H9 (cell line): ENCODE results near the gene RPRD1A. TPM values are rescaled to one million over a fixed set of nuclear protein-coding genes. Genes with fewer than 3 reads are reported as not detected.
A peak's percentile ranks its signal among the peaks of the same experiment; 100 is the strongest.

Experiments used
- DNase-seq: peaks from one replicate; pipeline ENCODE4 v3.0.0-alpha.2; 2017
- H2AFZ ChIP-seq: one replicate; pipeline ENCODE4 v1.6.1; 2013; ENCODE audit warnings: mild to moderate bottlenecking, low read length, control low read depth, moderate library complexity
- H2AK5ac ChIP-seq: 2 replicates; pipeline ENCODE4 v1.6.1; 2013; ENCODE audit warnings: low read length, control low read depth, mixed read lengths; ENCODE audit not compliant: insufficient read length
- H2BK120ac ChIP-seq: one replicate; pipeline ENCODE4 v1.6.1; 2013; ENCODE audit warnings: low read depth, mild to moderate bottlenecking, low read length, control low read depth, inconsistent platforms; ENCODE audit not compliant: poor library complexity, severe bottlenecking
- H2BK12ac ChIP-seq: 2 replicates; pipeline ENCODE4 v1.6.1; 2013; ENCODE audit warnings: low read length, control low read depth, mixed read lengths, low read depth; ENCODE audit not compliant: insufficient read length
- H2BK15ac ChIP-seq: 2 replicates; pipeline ENCODE4 v1.6.1; 2013; ENCODE audit warnings: low read depth, low read length, control low read depth
- H2BK20ac ChIP-seq: one replicate; pipeline ENCODE4 v1.6.1; 2013; ENCODE audit warnings: low read depth, mild to moderate bottlenecking, low read length, control low read depth, inconsistent platforms; ENCODE audit not compliant: poor library complexity, severe bottlenecking
- H2BK5ac ChIP-seq: 2 replicates; pipeline ENCODE4 v1.6.1; 2013; ENCODE audit warnings: low read length, control low read depth, mixed read lengths; ENCODE audit not compliant: insufficient read length
- H3K14ac ChIP-seq: 2 replicates; pipeline ENCODE4 v1.6.1; 2013; ENCODE audit warnings: low read length, control low read depth; ENCODE audit not compliant: insufficient read depth
- H3K18ac ChIP-seq: 2 replicates; pipeline ENCODE4 v1.6.1; 2013; ENCODE audit warnings: low read depth, mild to moderate bottlenecking, mixed read lengths, low read length, control low read depth; ENCODE audit not compliant: insufficient read length
- H3K23ac ChIP-seq: 2 replicates; pipeline ENCODE4 v1.6.1; 2013; ENCODE audit warnings: low read length, control low read depth, mixed read lengths, low read depth; ENCODE audit not compliant: insufficient read length
- H3K23me2 ChIP-seq: 2 replicates; pipeline ENCODE4 v1.6.1; 2013; ENCODE audit warnings: low read depth, mild to moderate bottlenecking, mixed read lengths, low read length, control low read depth; ENCODE audit not compliant: insufficient read length, poor library complexity, severe bottlenecking
- H3K27ac ChIP-seq: 2 replicates; pipeline ENCODE4 v1.5.1; 2013; ENCODE audit warnings: low read length, control low read depth, mixed read lengths, low read depth; ENCODE audit not compliant: insufficient read length
- H3K27me3 ChIP-seq: 2 replicates; pipeline ENCODE4 v1.6.1; 2013; ENCODE audit warnings: low read length, control low read depth, inconsistent platforms; ENCODE audit not compliant: insufficient read depth
- H3K4ac ChIP-seq: 2 replicates; pipeline ENCODE4 v1.6.1; 2013; ENCODE audit warnings: low read depth, mild to moderate bottlenecking, control low read depth, inconsistent platforms, low read length, moderate library complexity
- H3K4me1 ChIP-seq: 2 replicates; pipeline ENCODE4 v1.6.1; 2013; ENCODE audit warnings: low read length, control low read depth, inconsistent platforms; ENCODE audit not compliant: insufficient read depth
- H3K4me2 ChIP-seq: 2 replicates; pipeline ENCODE4 v1.6.1; 2013; ENCODE audit warnings: low read length, control low read depth, mixed read lengths; ENCODE audit not compliant: insufficient read length, insufficient read depth
- H3K56ac ChIP-seq: 2 replicates; pipeline ENCODE4 v1.6.1; 2013; ENCODE audit warnings: low read depth, mild to moderate bottlenecking, mixed read lengths, low read length, control low read depth; ENCODE audit not compliant: insufficient read length
- H3K79me1 ChIP-seq: 2 replicates; pipeline ENCODE4 v1.6.1; 2013; ENCODE audit warnings: low read depth, mild to moderate bottlenecking, moderate library complexity, low read length, control low read depth, inconsistent platforms; ENCODE audit not compliant: insufficient read depth, poor library complexity, severe bottlenecking
- H3K79me2 ChIP-seq: 2 replicates; pipeline ENCODE4 v1.6.1; 2013; ENCODE audit warnings: low read length, control low read depth, inconsistent platforms; ENCODE audit not compliant: insufficient read depth
- H3K9ac ChIP-seq: 2 replicates; pipeline ENCODE4 v1.6.1; 2013; ENCODE audit warnings: low read length, control low read depth, mixed read lengths; ENCODE audit not compliant: insufficient read length; ENCODE audit errors: extremely low read depth
- H3K9me3 ChIP-seq: one replicate; pipeline ENCODE4 v1.6.1; 2013; ENCODE audit warnings: low read depth, low read length, inconsistent platforms; ENCODE audit not compliant: control insufficient read depth
- H3T11ph ChIP-seq: one replicate; pipeline ENCODE4 v1.6.1; 2013; ENCODE audit warnings: mild to moderate bottlenecking, low read length, control low read depth, inconsistent platforms
- H4K20me1 ChIP-seq: one replicate; pipeline ENCODE4 v1.6.1; 2013; ENCODE audit not compliant: control insufficient read depth, insufficient read length, insufficient read depth
- H4K5ac ChIP-seq: 2 replicates; pipeline ENCODE4 v1.6.1; 2013; ENCODE audit warnings: low read depth, mild to moderate bottlenecking, mixed read lengths, low read length, control low read depth; ENCODE audit not compliant: insufficient read length
- H4K8ac ChIP-seq: replicated peaks from 2 replicates; pipeline ENCODE4 v1.6.1; 2013; ENCODE audit warnings: low read length, control low read depth, mixed read lengths, low read depth; ENCODE audit not compliant: insufficient read length
- H4K91ac ChIP-seq: 2 replicates; pipeline ENCODE4 v1.6.1; 2013; ENCODE audit warnings: low read depth, mild to moderate bottlenecking, moderate library complexity, mixed read lengths, low read length, control low read depth; ENCODE audit not compliant: insufficient read length
- H3K27ac Mint-ChIP-seq, 3 experiments: 2 replicates in 2 of 3; 3 replicates in 1 of 3; pipeline ENCODE4 v1.8.0; 2020 to 2021; ENCODE audit warnings: mixed read lengths in 3 of 3, mild to moderate bottlenecking in 1 of 3, moderate library complexity in 1 of 3
- H3K27me3 Mint-ChIP-seq: 2 replicates; pipeline ENCODE4 v1.8.0; 2021; ENCODE audit warnings: low read depth, mild to moderate bottlenecking, moderate library complexity, mixed read lengths
- H3K36me3 Mint-ChIP-seq, 3 experiments: 2 replicates in 2 of 3; 3 replicates in 1 of 3; pipeline ENCODE4 v1.8.0; 2020 to 2021; ENCODE audit warnings: low read depth in 3 of 3, mixed read lengths in 3 of 3; ENCODE audit not compliant: insufficient read depth in 1 of 3
- H3K4me1 Mint-ChIP-seq, 2 experiments: 2 replicates each; pipeline ENCODE4 v1.8.0; 2020; ENCODE audit warnings: mixed read lengths in 2 of 2
- H3K4me3 Mint-ChIP-seq, 2 experiments: 2 replicates in 1 of 2; 3 replicates in 1 of 2; pipeline ENCODE4 v1.8.0; 2020 to 2021; ENCODE audit warnings: mild to moderate bottlenecking in 2 of 2, mixed read lengths in 2 of 2, moderate library complexity in 1 of 2
- H3K9me3 Mint-ChIP-seq, 2 experiments: 2 replicates in 1 of 2; 3 replicates in 1 of 2; pipeline ENCODE4 v1.8.0; 2020; ENCODE audit warnings: mild to moderate bottlenecking in 2 of 2, mixed read lengths in 2 of 2, moderate library complexity in 1 of 2
- WGBS: extraction: QIAGEN DNeasy Blood & Tissue Kit; methylation state at CpG from one replicate; pipeline ENCODE4 v1.1.7; 2013; ENCODE audit warnings: missing lambda C conversion rate, low lambda C conversion rate, mixed read lengths; ENCODE audit not compliant: insufficient read length; ENCODE audit errors: extremely low coverage; 5-methylcytosine and 5-hydroxymethylcytosine counted together
- total RNA-seq: library from RNA; stranded (reverse); gene quantifications from 2 replicates; pipeline ENCODE4 v1.2.1, GENCODE V29; 2021
- TF ChIP-seq, protein P1 (sequence below): fragments of 200-600 bp; sonication (generic); conservative IDR thresholded peaks from 3 replicates; pipeline ENCODE4 v1.8.0; 2021; ENCODE audit warnings: antibody characterized with exemption, mild to moderate bottlenecking

The RPRD1A gene
- total RNA-seq, 1 experiment from 2014 or later = 107 TPM

DNA sequence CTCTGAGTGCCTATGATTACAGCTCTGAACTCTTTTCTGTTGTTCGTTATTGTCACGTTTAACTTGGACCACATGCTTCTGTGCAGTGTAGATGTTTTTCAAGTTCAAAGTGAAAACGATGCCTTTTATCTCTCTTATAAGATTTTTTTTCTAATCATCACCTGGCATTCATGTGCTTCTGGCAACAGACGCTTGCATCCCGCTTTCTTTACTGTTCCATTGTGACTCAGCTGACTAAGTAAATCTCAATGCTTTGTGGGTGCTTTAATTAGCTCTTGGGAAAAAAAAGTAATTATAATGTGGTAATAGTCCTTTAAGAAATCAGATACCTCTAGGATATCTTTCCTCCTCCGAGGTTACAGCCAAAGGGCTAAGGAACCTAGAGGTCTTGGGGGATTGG is 126.1 kb downstream of the RPRD1A start:
- H3K4ac ChIP-seq = no peak overlapping the region
- H2BK20ac ChIP-seq = no peak overlapping the region
- no peak overlapping the region for H2AFZ ChIP-seq
- no peak overlapping the region for H4K8ac ChIP-seq
- Mint-ChIP-seq H3K4me1 (peaks cover 21 to 22% of the 10 kb centered on the region in 2 experiments), H3K27me3 (no peaks in the 10 kb centered on the region), H3K4me3 (no peak overlapping the region), H3K9me3 (no peaks in the 10 kb centered on the region; a peak in 1 of 5 replicates), H3K36me3 (peaks cover 17 to 60% (median 52%) of the 10 kb centered on the region in 3 experiments), H3K27ac (0 out of 7 replicates have a peak overlapping the region, but pooled peaks of 1 of the 3 experiments have one; percentile 1)
- no peak overlapping the region for H2BK120ac ChIP-seq
- no peak for DNase-seq
- H3K27ac ChIP-seq = no peak overlapping the region
- no peak overlapping the region for H4K5ac ChIP-seq
- no peak overlapping the region for H3K18ac ChIP-seq
- no peak overlapping the region for H3T11ph ChIP-seq
- no peak overlapping the region for H3K14ac ChIP-seq
- H3K56ac ChIP-seq = no peak overlapping the region
- H2AK5ac ChIP-seq = no peak overlapping the region
- peaks cover 3% of the 10 kb centered on the region for H3K79me1 ChIP-seq
- H3K4me1 ChIP-seq = peaks cover 3% of the 10 kb centered on the region; the same call in 1 of the 2 replicates
- H3K23me2 ChIP-seq = no peaks in the 10 kb centered on the region
- TF ChIP-seq, protein P1, sequence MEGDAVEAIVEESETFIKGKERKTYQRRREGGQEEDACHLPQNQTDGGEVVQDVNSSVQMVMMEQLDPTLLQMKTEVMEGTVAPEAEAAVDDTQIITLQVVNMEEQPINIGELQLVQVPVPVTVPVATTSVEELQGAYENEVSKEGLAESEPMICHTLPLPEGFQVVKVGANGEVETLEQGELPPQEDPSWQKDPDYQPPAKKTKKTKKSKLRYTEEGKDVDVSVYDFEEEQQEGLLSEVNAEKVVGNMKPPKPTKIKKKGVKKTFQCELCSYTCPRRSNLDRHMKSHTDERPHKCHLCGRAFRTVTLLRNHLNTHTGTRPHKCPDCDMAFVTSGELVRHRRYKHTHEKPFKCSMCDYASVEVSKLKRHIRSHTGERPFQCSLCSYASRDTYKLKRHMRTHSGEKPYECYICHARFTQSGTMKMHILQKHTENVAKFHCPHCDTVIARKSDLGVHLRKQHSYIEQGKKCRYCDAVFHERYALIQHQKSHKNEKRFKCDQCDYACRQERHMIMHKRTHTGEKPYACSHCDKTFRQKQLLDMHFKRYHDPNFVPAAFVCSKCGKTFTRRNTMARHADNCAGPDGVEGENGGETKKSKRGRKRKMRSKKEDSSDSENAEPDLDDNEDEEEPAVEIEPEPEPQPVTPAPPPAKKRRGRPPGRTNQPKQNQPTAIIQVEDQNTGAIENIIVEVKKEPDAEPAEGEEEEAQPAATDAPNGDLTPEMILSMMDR = no peak
- H3K27me3 ChIP-seq = no peaks in the 10 kb centered on the region
- no peak overlapping the region for H3K4me2 ChIP-seq
- H3K23ac ChIP-seq = no peak overlapping the region
- no peak overlapping the region for H2BK12ac ChIP-seq
- no peaks in the 10 kb centered on the region for H3K9me3 ChIP-seq
- no peak overlapping the region for H4K91ac ChIP-seq
- H4K20me1 ChIP-seq = no peaks in the 10 kb centered on the region
- H3K79me2 ChIP-seq = no peaks in the 10 kb centered on the region
- H2BK15ac ChIP-seq = no peak overlapping the region
- no peak overlapping the region for H3K9ac ChIP-seq
- WGBS = no CpG with 5 or more reads among the region's 6 CpGs
- H2BK5ac ChIP-seq = no peak overlapping the region

Other genes starting within 250 kb of the RPRD1A start
- 31.8 and 33.9 TPM in 2 replicates for gene SLC39A6, start 61.8 kb upstream of the RPRD1A start, total RNA-seq
- gene ELP2, start 62.3 kb upstream of the RPRD1A start, total RNA-seq = 129 and 137 TPM in 2 replicates
- gene MOCOS, start 119.9 kb upstream of the RPRD1A start, total RNA-seq = 5.2 and 6.0 TPM in 2 replicates
- gene FHOD3, start 230.2 kb upstream of the RPRD1A start, total RNA-seq = 7.0 and 8.0 TPM in 2 replicates